SKM-1 (cell line): Measurements from ENCODE around the gene EP400.
"Not testable (repeated sequence)": the region's sequence is repeated elsewhere in the genome, so short reads cannot be mapped to it uniquely, and the experiment has no call there.

Experiments used
- DNase-seq: peaks from one replicate; lab custom pipeline; 2025; ENCODE audit not compliant: unreplicated experiment; lab: John Stamatoyannopoulos, UW

Gene EP400

DNA sequence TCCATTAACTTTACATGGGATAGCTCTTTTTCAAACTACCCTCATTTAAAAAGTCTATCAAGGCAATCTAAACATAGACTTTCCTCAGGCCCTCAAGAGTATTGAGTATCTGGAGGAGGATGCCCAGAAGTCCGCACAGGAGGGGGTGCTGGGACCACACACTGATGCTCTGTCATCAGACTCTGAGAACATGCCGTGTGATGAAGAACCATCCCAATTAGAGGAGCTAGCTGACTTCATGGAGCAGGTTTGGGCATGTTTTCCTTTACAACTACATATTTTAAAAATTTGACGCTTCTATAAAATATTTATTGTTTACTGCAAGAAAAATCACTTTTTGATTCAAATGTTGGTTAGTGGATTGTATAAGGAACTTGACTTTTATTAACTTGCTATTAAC, 93.5 kb downstream of the EP400 start:
- DNase-seq, result no peak

DNA sequence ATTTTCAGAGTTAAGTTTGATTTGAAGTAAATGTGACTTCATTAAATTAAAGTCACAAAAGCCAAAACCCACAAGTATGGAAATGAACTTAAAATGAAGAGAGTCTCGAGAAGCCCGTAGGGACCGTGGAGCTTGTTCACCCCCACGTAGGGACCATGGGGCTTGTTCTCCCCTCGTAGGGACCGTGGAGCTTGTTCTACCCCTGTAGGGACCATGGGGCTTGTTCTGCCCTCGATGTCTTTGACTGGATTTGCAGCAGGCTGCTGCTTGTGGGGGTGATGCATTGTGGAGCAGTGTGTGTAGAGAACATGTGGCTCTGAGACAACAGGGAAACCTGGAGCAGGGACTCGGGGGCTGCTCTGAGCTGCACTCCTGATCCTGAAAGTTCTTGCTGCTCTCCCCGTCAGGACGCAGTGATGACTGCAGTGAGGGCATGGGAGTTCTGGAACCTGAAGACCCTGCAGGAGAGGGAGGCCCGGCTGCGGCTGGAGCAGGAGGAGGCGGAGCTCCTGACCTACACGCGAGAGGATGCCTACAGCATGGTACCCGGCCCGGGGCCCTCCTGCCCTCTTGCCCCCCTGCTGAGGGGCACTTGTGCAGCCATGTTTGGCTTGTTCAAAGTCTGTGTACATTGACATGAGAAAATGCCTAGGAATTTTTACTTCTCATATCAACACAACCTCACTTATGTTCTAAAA, 94.2 kb downstream of the EP400 start:
- no peak for DNase-seq

DNA sequence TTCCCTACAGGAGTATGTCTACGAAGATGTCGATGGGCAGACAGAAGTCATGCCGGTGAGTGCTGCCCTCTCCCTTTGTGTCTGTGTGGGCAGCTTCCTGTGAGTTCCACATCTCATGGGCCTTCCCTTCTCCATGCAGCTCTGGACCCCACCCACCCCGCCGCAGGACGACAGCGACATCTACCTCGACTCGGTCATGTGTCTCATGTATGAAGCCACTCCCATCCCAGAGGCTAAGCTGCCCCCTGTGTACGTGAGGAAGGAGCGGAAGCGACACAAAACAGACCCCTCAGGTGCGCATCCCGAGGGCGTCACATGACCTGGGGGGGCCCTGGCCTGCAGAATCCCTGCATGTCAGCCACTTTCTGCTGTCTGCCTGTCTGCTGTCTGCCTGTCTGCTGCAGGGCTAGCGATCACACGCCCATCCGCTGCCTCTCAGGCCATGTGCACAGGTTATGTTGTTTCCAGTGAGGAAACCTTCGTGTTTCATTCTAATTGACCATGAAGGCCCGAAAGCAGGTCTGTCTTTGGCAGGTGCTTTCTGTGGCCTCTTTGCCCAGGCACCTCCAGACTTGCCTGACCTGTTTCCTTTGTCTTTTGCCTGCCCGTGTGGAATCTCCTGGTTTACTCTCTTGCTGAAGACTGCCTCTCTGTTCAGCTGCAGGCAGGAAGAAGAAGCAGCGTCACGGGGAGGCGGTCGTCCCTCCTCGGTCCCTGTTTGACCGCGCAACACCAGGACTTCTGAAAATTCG, 95.1 kb downstream of the EP400 start:
- no peak for DNase-seq

DNA sequence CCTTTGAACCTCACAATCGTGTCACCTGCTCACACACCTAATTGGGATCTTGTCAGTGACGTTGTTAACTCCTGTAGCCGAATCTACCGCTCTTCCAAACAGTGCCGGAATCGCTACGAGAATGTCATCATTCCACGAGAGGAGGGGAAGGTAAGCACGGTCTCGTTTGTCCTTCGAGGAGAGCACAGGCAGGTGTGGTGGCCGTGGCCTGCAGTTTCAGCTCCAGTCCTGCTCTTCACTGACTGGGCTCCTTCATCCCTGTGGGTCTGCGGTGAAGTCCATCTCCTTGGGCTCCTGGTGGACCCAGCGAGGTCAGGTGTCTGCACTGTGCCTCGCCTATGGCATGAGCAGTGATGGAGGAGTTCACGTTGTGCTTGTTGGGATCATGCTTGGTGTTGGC, 96.0 kb downstream of the EP400 start:
- no peak for DNase-seq

DNA sequence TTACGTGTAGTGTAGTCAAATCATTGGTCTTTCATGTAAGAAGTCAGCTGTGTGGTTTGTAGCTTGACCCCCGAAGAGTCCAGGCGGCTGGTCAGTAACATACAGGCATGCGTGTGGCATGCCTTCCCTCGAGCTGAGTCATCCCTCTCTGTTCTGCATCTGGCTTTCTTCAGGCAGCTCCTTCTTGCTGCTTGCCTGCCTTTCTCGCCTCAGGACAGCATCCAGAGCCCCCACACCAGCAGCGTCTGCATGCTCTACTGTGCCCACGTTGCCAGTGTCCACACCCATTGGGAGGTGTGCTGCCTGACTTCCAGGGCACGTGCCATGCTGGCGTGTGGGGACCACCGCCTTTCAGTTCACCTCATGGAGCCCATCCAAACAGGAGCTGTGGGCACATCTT, 96.8 kb downstream of the EP400 start:
- DNase-seq, result no peak

DNA sequence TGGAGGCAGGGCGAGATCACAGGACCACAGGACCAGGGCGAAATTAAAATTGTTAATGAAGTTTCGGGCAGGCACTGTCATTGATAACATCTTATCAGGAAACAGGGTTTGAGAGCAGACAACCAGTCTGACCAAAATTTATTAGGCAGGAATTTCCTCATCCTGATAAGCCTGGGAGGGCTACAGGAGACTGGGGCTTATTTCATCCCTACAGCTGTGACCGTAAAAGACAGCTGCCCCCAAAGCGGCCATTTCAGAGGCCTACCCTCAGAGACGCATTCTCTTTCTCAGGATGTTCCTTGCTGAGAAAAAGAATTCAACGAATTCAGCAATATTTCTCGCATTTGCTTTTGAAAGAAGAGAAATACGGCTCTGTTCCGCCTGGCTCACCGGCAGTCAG, 97.9 kb downstream of the EP400 start:
- not testable (repeated sequence) for DNase-seq

DNA sequence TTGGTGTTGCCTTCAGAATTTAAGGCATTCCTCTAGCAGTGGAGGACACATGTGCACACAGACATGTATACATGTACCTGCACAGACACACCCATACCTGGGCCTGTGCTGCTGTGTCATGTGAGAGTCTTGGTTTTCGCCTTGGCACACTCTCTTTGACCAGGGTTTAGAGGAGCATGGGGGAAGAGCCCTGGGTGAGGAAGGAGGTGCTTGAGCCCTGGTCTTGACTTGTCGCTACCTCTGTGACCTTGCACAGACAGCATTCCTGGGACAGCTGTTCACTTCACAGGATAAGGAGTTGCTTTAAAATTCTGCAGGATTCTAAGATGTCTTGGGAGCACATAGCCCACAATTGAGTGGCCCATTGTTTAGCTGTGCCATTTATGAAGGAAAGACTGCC, 99.7 kb downstream of the EP400 start:
- no peak for DNase-seq

DNA sequence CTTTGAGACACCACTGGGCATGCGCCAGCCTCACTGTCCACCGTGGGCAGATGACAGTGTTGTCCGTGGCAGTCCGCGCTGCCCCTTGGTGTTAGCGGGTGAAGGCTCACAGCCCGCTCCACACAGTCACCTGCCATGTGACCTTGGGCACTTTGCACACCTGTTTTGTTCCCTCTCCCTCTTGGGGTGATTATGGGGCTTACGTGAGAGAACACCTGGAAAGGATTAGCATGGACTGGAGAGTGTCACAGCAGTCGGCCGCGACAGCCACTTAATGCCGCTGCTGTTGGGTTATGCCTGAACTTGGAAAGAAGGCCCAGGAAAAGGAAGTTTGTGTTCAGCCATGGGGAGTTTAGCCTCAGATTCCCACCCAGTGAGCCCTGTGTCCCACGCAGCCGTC, 100.1 kb downstream of the EP400 start:
- DNase-seq, result no peak

DNA sequence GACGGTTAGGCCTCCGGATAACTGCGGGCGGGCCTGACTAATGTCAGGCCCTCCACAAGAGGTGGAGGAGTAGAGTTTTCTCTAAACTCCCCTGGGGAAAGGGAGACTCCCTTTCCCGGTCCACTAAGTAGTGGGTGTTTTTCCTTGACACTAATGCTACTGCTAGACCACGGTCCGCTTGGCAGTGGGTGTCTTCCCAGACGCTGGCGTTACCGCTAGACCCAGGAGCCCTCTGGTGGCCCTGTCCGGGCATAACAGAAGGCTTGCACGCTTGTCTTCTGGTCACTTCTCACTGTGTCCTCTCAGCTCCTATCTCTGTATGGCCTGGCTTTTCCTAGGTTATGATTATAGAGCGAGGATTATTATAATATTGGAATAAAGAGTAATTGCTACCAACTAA, 102.0 kb downstream of the EP400 start:
- DNase-seq, result not testable (repeated sequence)

DNA sequence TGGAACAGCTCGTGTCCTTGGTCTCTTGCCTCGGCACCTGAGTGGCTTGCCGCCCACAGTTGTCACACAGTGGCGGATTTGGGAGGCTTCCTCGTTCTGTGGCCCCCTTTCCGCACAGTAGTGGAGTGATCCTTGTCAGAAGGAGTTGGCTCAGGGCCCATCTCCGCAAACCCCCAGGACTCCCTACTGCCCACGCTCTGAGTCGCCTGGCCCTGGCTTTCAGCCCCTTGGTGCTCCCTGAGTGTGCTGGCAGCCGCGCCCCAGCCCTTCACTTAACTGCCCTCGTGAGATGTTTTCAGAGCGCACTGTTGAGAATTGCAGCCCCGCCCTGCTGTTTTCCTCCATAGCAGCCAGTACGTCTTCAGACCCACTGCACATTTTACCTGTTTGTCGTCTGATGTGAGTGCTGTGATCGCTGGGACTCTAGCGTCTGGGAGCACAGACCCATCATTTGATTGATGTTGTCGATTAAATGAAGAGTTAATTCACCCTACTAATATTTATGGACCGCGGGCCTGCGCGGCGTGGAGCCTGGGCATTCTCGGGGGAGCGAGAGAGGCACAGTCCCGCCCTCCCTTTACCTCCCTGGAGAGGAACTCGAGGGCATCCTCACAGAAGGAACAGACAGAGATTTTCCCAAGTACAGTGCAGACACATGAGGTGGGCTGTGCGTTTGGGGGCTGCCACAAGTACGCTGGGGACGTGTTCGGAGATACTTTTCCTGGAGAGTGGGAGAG, 102.6 kb downstream of the EP400 start:
- no peak for DNase-seq

DNA sequence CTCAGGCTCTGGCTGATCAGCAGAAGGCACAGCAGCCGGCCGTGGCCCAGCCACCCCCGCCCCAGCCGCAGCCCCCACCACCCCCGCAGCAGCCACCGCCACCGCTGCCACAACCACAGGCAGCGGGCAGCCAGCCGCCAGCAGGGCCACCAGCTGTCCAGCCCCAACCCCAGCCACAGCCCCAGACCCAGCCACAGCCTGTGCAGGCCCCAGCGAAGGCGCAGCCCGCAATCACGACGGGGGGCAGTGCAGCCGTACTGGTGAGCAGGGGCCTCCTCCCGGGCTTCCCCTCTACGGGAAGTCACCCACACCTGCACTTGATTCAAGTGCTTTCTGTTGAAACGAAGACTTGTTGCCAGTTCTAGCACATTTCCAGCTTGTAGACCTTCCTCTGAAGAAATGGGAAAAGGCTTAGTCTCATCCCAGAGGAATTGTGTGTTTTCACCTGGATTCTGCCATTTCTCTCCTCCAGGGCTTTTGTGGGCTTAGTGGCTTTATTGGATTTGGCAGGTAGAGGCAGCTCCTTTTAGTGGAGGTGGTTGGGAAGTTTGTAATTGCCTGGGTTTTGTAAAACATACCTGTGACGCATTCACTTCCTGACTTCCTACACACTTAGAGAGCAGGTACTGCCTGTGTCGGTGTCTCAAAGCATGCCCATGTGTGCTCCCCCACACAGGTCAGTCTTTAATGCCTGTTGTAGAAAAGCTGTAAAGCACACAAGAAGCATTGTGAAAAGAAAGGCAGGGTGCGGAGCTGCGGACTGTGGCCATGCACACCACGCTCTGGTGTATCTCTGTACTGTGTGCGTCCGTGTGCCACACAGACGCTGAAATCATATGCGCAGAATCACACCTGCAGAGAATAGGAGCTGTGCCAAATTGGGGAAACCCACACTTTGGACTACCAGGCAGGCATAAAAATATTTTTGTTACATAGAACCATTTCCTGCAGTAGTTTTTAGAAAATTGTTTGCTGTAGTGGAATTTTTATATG, 103.9 kb downstream of the EP400 start:
- no peak for DNase-seq

DNA sequence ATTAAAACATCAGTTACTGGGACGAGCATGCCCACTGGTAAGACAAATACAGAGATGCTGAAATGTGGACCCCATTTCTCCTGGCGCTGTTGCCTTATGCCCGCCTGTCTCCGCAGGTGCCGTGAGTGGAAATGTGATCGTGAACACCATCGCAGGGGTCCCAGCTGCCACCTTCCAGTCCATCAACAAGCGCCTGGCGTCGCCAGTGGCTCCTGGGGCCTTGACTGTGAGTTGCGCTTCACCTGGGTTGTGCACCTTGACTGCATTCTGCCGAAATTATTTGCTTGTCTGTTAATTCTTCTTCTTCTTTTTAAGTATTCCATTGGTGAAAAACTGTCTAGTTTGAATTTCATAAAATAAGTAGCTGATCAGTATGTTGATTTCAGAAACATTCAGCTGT, 105.2 kb downstream of the EP400 start:
- no peak for DNase-seq

DNA sequence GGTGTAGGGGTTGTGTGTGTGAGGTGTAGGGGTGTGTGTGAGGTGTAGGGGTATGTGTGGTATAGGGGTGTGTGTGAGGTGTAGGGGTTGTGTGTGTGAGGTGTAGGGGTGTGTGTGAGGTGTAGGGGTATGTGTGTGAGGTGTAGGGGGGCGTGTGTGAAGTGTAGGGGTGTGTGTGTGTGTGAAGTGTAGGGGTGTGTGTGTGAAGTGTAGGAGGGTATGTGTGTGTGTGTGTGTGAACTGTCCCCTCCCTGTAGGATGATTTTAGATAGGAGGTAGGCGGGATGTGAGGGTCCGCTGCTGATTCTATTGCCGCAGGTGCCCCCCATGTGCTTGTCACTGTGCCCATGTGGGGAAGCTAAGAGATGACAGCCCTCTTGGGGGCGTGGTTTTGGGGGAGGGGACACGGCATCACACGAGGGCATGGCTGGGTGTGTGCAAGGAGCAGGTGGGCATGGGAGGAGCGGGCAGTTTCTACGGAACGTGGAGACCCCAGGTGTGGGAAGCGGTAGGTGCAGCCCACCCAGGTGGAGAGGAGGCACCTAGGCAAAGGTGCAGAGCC, 105.9 kb downstream of the EP400 start:
- DNase-seq, result no peak

DNA sequence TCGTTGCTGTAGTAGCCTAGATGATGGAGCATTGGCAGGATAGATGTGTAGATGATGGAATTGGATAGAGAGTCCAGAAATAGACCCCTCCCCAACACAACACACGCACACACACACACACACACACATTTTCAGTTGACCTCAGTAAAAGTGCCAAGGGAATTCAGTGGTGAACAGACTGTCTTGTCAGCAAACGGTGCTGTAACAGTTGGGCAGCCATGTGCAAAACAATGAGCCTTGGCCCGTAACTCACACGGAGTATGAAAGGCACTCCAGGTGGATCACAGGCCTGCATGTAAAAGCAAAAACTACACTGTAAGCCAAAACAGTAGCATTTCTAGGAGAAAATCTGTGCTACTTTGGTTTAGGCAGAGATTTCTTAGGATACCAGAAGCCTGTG, 106.6 kb downstream of the EP400 start:
- DNase-seq, result no peak

DNA sequence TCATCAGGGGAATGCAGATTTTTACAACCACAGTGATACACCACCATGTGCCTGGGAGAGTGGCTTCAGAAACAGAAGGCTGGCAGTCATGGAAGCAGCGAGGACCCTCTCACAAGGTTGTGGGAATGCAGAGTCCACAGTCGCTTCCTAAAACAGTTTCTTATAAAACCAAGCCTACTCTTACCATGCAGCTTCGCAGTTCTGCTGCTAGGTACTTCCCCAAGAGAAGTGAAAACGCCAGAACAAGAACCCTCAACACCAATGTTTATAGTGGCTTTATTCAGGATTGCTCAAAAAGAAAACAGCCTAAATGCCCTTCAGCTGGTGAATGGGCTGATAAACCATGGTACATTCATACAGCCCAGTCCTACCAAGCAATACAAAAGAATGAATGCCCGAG, 107.2 kb downstream of the EP400 start:
- DNase-seq, result no peak

DNA sequence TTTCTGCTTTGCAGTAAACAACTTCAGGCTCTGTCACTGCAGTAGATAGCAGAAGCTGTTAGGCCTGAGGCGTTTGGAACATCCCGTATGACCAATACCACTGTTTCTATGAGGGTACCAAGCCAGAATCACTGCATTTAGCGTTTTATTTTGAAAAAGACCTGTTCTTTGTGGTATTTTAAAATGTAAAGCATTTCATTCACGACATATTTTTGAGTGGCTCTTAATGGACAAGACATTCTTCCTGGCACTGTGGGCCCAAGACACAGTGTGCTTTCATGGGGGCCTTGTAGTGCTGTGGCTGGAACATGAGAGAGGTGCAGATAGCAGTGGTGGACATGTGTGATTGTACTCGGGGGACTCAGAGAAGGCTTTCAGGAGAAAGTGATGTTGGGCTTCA, 107.9 kb downstream of the EP400 start:
- no peak for DNase-seq

DNA sequence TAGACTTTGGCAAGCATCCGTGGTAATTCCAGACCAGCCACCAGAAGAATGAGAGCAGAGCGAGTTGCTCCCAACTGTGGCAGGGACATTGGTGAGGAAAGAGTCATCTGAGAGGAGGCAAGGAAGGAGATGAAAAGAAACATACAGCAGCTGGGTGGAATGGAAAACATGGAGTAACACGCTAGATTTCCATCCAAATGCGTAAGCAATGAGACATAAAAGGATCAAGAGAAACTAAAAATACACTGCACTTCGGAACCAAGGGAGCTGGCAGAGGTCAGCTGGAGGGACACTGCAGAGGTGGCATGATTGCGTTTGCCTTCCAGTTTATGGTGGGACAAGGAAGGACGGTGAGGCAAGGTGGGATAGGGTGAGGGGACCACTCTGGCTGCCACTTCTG, 111.5 kb downstream of the EP400 start:
- no peak for DNase-seq

DNA sequence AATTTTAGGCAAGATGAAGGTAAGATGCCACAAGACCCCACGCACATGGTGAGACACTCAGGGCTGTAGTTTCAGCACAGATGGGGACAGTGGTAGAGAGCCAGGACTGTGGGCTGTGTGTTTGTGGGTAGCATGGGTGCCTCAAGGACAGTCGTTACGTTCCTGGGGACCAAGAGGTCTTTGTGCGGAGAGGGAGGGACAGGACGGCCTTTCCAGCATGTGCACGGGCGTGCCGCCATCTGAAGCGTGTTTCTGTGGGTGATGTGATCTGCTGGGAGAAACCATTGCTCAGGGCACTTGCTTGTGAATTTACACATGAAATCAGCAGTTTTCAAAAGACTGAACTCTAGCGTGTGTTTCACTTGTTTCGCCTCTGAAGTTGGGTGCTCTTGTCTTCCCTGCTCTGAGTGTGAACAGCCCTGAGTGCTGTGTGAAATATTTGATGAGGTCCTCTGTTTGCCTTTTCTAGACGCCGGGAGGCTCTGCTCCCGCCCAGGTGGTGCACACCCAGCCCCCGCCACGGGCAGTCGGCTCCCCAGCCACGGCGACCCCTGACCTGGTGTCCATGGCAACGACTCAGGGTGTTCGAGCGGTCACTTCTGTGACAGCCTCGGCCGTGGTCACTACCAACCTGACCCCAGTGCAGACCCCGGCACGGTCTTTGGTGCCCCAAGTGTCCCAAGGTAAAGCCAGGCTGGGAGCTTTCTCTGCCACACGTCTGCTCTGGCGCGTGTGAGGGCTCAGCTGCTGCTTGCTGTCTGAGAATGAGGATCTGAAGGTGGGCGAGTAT, 112.1 kb downstream of the EP400 start:
- no peak for DNase-seq

DNA sequence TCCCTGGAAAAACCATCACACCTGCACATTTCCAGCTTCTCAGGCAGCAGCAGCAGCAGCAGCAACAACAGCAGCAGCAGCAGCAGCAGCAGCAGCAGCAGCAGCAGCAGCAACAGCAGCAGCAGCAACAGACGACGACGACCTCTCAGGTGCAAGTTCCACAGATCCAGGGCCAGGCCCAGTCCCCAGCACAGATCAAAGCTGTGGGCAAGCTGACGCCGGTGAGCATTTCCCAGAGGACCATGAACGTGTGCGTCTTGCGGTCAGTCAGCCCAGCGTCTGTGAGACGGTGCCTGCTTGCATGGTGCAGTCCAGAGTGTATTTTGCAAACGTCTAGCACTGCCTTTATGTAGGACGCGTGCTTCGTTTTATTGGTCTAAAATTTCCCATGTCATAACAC, 112.7 kb downstream of the EP400 start:
- no peak for DNase-seq

DNA sequence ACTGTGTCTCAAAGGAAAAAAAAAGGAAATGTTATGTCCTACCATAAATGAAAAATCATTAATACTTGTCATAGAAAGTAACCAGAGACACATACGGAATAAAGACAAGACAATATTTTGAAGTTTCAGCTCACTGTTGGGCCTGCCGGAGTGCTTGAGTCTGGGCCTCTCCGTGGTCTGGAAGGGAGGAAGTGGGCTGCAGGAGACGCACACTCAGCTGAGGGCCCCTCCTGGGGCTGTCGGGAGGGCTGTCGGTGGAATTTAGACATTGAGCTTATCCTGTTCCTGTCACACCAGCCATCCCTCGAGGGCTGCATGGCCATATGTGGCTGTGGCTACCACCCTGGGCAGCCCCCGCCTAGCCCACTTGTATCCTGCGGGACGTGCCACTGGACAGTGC, 113.7 kb downstream of the EP400 start:
- DNase-seq, result no peak
